ENCODE data around the gene WLS. TPM values are rescaled to one million over a fixed set of nuclear protein-coding genes. Genes with fewer than 3 reads are reported as not detected.

The WLS gene
- total RNA-seq, 1 donor from 2014 or later, result 68.0 TPM

DNA sequence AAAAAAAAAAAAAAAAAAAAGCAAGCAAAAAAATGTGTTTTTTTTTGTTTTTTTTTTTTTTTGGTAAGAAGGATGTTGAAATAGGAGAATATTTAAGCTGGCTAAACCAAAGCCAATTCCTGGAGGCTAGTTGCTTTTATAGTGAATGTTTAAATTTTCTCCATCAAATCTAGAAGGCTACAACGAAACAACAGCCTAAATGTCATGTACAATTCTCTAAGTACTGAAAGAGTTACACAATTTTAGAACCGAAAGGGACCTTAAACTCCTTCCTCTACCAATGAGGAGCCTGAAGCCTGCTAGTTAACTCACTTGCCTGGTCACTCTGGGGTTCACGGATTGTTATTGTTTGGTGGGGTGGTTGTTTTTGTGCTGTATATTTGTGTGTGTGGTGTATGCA, 3.5 kb downstream of the WLS start:
- TF ChIP-seq, protein P1, sequence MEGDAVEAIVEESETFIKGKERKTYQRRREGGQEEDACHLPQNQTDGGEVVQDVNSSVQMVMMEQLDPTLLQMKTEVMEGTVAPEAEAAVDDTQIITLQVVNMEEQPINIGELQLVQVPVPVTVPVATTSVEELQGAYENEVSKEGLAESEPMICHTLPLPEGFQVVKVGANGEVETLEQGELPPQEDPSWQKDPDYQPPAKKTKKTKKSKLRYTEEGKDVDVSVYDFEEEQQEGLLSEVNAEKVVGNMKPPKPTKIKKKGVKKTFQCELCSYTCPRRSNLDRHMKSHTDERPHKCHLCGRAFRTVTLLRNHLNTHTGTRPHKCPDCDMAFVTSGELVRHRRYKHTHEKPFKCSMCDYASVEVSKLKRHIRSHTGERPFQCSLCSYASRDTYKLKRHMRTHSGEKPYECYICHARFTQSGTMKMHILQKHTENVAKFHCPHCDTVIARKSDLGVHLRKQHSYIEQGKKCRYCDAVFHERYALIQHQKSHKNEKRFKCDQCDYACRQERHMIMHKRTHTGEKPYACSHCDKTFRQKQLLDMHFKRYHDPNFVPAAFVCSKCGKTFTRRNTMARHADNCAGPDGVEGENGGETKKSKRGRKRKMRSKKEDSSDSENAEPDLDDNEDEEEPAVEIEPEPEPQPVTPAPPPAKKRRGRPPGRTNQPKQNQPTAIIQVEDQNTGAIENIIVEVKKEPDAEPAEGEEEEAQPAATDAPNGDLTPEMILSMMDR (IDR thresholded peaks at IDR 0.05), result no peak
- no peak for TF ChIP-seq POLR2AphosphoS5 (IDR thresholded peaks at IDR 0.05; ENCODE audit: insufficient read depth in 1 of 2, low read depth in 1 of 2)
- no peak for TF ChIP-seq POLR2A (IDR thresholded peaks at IDR 0.05)
- Histone ChIP-seq H3K4me3 (peak overlapping the region in 1 of 2 donors; percentile 73), H3K4me1 (peaks cover 68% of the 10 kb centered on the region)

DNA sequence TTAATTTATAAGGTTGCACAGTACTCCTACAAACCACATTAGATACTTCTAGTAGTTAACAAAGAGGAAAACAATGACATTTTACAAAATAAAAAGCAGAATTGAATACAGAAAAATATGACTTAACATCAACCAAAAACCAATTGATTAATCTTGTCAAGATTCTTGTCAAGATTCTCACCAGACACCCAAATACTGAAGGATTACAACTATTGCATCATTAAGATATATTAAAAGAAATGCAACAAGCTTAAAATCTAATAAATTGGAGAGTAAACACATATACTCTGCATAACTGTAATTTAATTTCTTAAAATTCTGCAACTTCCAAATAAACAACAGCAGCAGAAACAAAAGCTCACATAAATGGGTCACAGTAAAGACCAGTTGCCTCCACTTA, 4.7 kb downstream of the WLS start:
- Histone ChIP-seq H3K4me3 (no peak overlapping the region), H3K9me3 (no peaks in the 10 kb centered on the region), H3K27me3 (no peaks in the 10 kb centered on the region), H3K36me3 (no peaks in the 10 kb centered on the region), H3K4me1 (peaks cover 70% of the 10 kb centered on the region), H3K27ac (no peak overlapping the region)
- TF ChIP-seq POLR2AphosphoS5 (IDR thresholded peaks at IDR 0.05; ENCODE audit: insufficient read depth in 1 of 2, low read depth in 1 of 2), result no peak
- TF ChIP-seq, protein P1 (IDR thresholded peaks at IDR 0.05), result no peak
- TF ChIP-seq POLR2A (IDR thresholded peaks at IDR 0.05), result no peak
- no peak for DNase-seq (ENCODE audit: extremely low spot score in 2 of 2)
- intact Hi-C loops (cut with DNase I), result no loop called here

More for the DNA sequence above, 3.5 kb downstream of the WLS start:
- Histone ChIP-seq H3K9me3 (no peaks in the 10 kb centered on the region), H3K36me3 (no peaks in the 10 kb centered on the region), H3K27me3 (no peaks in the 10 kb centered on the region), H3K27ac (peak overlapping the region; percentile 88)
- intact Hi-C loops (cut with DNase I), result no loop called here
- no peak for DNase-seq (ENCODE audit: extremely low spot score in 2 of 2)

DNA sequence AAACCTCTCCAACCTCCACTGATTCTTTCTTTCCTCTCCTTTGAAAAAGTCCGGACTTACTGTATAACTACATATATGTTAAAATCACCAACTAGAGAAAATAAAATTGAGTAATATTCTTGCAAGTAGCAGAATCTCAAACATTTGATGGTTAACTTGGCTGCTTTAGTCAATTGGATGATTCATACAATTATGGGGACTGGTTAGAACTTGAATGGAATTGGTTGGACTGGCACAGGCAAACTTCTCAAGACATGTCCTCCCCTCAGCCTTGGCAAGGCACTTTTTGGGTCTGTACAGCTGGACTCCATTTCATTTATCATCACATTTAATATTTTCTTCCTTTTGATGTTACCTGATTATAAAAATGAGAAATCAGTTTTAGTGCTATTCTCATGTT, 6.5 kb downstream of the WLS start:
- TF ChIP-seq, protein P1 (IDR thresholded peaks at IDR 0.05), result no peak
- TF ChIP-seq POLR2A (IDR thresholded peaks at IDR 0.05) (no peak), POLR2AphosphoS5 (IDR thresholded peaks at IDR 0.05; ENCODE audit: insufficient read depth in 1 of 2, low read depth in 1 of 2) (no peak)
- Histone ChIP-seq H3K4me3 (no peak overlapping the region), H3K36me3 (no peaks in the 10 kb centered on the region), H3K27me3 (no peaks in the 10 kb centered on the region), H3K4me1 (peaks cover 88% of the 10 kb centered on the region), H3K9me3 (no peaks in the 10 kb centered on the region), H3K27ac (no peak overlapping the region)
- intact Hi-C loops (cut with DNase I), result no loop called here
- no peak for DNase-seq (ENCODE audit: extremely low spot score in 2 of 2)

DNA sequence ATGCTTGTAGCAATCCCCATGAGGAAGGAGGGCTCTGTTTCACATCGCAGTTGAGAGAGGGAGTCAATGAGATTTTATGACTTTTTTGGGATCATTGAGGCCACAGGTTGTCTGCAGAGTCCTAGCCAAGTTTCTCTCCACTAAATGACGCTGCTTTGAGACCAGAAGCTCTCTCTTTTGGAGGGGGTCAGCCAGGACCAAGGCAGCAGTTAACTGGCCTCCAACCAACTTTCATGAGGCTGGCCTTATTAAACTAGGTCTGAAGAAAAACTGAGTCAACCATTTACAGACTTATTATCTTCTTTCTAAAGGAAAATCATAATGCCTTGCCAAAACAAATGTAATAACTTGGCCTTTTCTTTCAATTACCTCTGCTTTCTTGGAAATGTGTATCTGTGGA, 8.6 kb downstream of the WLS start:
- DNase-seq (ENCODE audit: extremely low spot score in 2 of 2), result no peak
- Histone ChIP-seq H3K9me3 (no peaks in the 10 kb centered on the region), H3K4me3 (no peak overlapping the region), H3K4me1 (peaks cover 82% of the 10 kb centered on the region), H3K36me3 (no peaks in the 10 kb centered on the region), H3K27ac (no peak overlapping the region), H3K27me3 (no peaks in the 10 kb centered on the region)
- TF ChIP-seq POLR2AphosphoS5 (IDR thresholded peaks at IDR 0.05; ENCODE audit: insufficient read depth in 1 of 2, low read depth in 1 of 2) (no peak), POLR2A (IDR thresholded peaks at IDR 0.05) (no peak)
- TF ChIP-seq, protein P1 (IDR thresholded peaks at IDR 0.05), result no peak
- intact Hi-C loops (cut with DNase I), result no loop called here

DNA sequence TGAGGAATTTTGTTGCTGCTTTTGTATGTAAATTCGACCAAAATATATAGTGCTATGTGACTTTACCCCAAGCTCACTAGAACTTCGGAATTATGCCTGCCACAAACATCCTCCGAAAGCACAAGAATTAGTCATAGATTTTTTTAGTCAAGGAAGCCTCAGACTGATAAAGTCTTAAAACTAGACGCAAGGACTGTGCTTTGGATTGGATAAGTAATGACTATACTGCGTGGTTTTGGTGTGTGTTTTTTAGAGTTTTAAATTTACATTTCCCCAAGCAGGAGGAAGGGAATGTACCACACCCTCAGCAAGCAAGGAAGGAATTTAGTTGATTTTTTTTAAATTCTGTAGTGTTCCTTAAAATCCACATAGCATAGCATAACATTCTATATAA, 10.3 kb downstream of the WLS start:
- intact Hi-C loops (cut with DNase I), result no loop called here
- TF ChIP-seq POLR2A (IDR thresholded peaks at IDR 0.05) (no peak), POLR2AphosphoS5 (IDR thresholded peaks at IDR 0.05; ENCODE audit: insufficient read depth in 1 of 2, low read depth in 1 of 2) (no peak)
- no peak for DNase-seq (ENCODE audit: extremely low spot score in 2 of 2)
- no peak overlapping the region for H3K27ac ChIP-seq
- H3K36me3 ChIP-seq, result no peaks in the 10 kb centered on the region
- no peaks in the 10 kb centered on the region for H3K27me3 ChIP-seq
- H3K4me3 ChIP-seq, result no peak overlapping the region
- H3K4me1 ChIP-seq, result peaks cover 79% of the 10 kb centered on the region
- H3K9me3 ChIP-seq, result no peaks in the 10 kb centered on the region

Measured in vagina (tissue), 2 donors.